ENCODE data around the gene PARP6. TPM values are rescaled to one million over a fixed set of nuclear protein-coding genes. Genes with fewer than 3 reads are reported as not detected.

PARP6 gene
- polyA plus RNA-seq, 1 of the 3 experiments (the other 2 are of a cell fraction): 57.7 TPM

- Histone ChIP-seq H3K4me1 (ENCODE audit: control insufficient read depth in 1 of 2, insufficient read depth in 2 of 2, low read depth in 1 of 2, low read length in 1 of 2) (no peaks in the 10 kb centered on the region; a peak in 1 of 4 replicates), H3K9me2 (no peaks in the 10 kb centered on the region), H3K27me3 (ENCODE audit: insufficient read depth) (no peaks in the 10 kb centered on the region), H3K27ac (ENCODE audit: low read depth in 2 of 2, low read length in 1 of 2) (no peak overlapping the region), H3K36me3 (replicated peaks in 1 of 2; ENCODE audit: control insufficient read depth in 1 of 2, insufficient read depth in 2 of 2, low read length in 1 of 2) (peaks cover 8 to 11% of the 10 kb centered on the region in 2 experiments), H2AFZ (ENCODE audit: low read depth) (no peak overlapping the region), H3K9ac (no peak overlapping the region), H3K4me2 (no peak overlapping the region), H3K79me2 (ENCODE audit: insufficient read depth) (no peaks in the 10 kb centered on the region), H3K4me3 (ENCODE audit: low read depth in 2 of 2, low read length in 1 of 2) (no peak overlapping the region), H3F3A (replicated peaks; ENCODE audit: insufficient read depth) (peaks cover 35% of the 10 kb centered on the region), H3K9me3 (no peaks in the 10 kb centered on the region), H4K20me1 (ENCODE audit: insufficient read depth) (peaks cover 12% of the 10 kb centered on the region; the same call in 1 of the 2 replicates)
- POLR2A ChIA-PET: no interaction called here
- WGBS (ENCODE audit: low lambda C conversion rate): 88% methylated on average over 8 of the region's 8 CpGs
- CTCF ChIA-PET: no interaction called here
- TF ChIP-seq ZBTB33 (IDR thresholded peaks at IDR 0.05; ENCODE audit: borderline replicate concordance, low read depth): no peak
- TF ChIP-seq YY1 (IDR thresholded peaks at IDR 0.05; ENCODE audit: low read depth): no peak
- no peak for TF ChIP-seq JUND (IDR thresholded peaks at IDR 0.05)
- no peak for TF ChIP-seq NRF1 (IDR thresholded peaks at IDR 0.05; ENCODE audit: low read depth, low read length)
- TF ChIP-seq PBX3 (IDR thresholded peaks at IDR 0.05): no peak
- no peak for TF ChIP-seq FOXM1 (IDR thresholded peaks at IDR 0.05; ENCODE audit: low read depth)
- TF ChIP-seq FOXJ3 (CRISPR knock-in tag; IDR thresholded peaks at IDR 0.05): no peak
- no peak for TF ChIP-seq RAD21 (IDR thresholded peaks at IDR 0.05; ENCODE audit: low read length)
- no peak for DNase-seq
These were observed 78.4 kb downstream of the PARP6 start for GRCh38 chr15:72193836-72194396.

GRCh38 chr15:72192416-72192815 lies 79.9 kb downstream of the PARP6 start:
- Histone ChIP-seq H3K9me2 (no peaks in the 10 kb centered on the region), H3K4me1 (ENCODE audit: control insufficient read depth in 1 of 2, insufficient read depth in 2 of 2, low read depth in 1 of 2, low read length in 1 of 2) (no peaks in the 10 kb centered on the region; a peak in 1 of 4 replicates), H3K4me3 (ENCODE audit: low read depth in 2 of 2, low read length in 1 of 2) (no peak overlapping the region), H3K27me3 (ENCODE audit: insufficient read depth) (no peaks in the 10 kb centered on the region), H3K79me2 (ENCODE audit: insufficient read depth) (no peaks in the 10 kb centered on the region), H3F3A (replicated peaks; ENCODE audit: insufficient read depth) (peaks cover 24% of the 10 kb centered on the region), H3K9me3 (no peaks in the 10 kb centered on the region), H3K36me3 (replicated peaks in 1 of 2; ENCODE audit: control insufficient read depth in 1 of 2, insufficient read depth in 2 of 2, low read length in 1 of 2) (no peaks in the 10 kb centered on the region), H3K4me2 (no peak overlapping the region), H3K27ac (ENCODE audit: low read depth in 2 of 2, low read length in 1 of 2) (no peak overlapping the region), H2AFZ (ENCODE audit: low read depth) (no peak overlapping the region), H3K9ac (no peak overlapping the region), H4K20me1 (ENCODE audit: insufficient read depth) (no peaks in the 10 kb centered on the region)
- ChIA-PET CTCF (no interaction called here), POLR2A (no interaction called here)
- DNase-seq: no peak
- WGBS (ENCODE audit: low lambda C conversion rate): 82% methylated on average over 3 of the region's 3 CpGs
- TF ChIP-seq RFX5 (IDR thresholded peaks at IDR 0.05; ENCODE audit: low read length) (no peak), MAX (IDR thresholded peaks at IDR 0.05; ENCODE audit: low read depth) (no peak), GABPA (IDR thresholded peaks at IDR 0.05; ENCODE audit: low read depth) (no peak), REST (IDR thresholded peaks at IDR 0.05; ENCODE audit: low read depth, low read length) (no peak), FOSL2 (IDR thresholded peaks at IDR 0.05; ENCODE audit: borderline replicate concordance, low read depth) (no peak), TEAD4 (IDR thresholded peaks at IDR 0.05; ENCODE audit: borderline replicate concordance, insufficient read depth) (no peak), NRF1 (IDR thresholded peaks at IDR 0.05; ENCODE audit: low read depth, low read length) (no peak), PBX3 (IDR thresholded peaks at IDR 0.05) (no peak), ELF1 (IDR thresholded peaks at IDR 0.05) (no peak), TCF12 (IDR thresholded peaks at IDR 0.05) (no peak), FOXM1 (IDR thresholded peaks at IDR 0.05; ENCODE audit: low read depth) (no peak), MEF2A (IDR thresholded peaks at IDR 0.05; ENCODE audit: borderline replicate concordance, low read depth) (no peak), RXRA (IDR thresholded peaks at IDR 0.05; ENCODE audit: borderline replicate concordance, low read depth) (no peak), GATA2 (CRISPR knock-in tag; IDR thresholded peaks at IDR 0.05) (no peak), IRF3 (IDR thresholded peaks at IDR 0.05; ENCODE audit: low read depth, low read length) (no peak), YY1 (IDR thresholded peaks at IDR 0.05; ENCODE audit: low read depth) (no peak)

All from SK-N-SH (cell line).